Neural progenitor cell (in vitro differentiated cells): ENCODE measurements around the gene CAMK1D. TPM values are rescaled to one million over a fixed set of nuclear protein-coding genes. Genes with fewer than 3 reads are reported as not detected.

Experiments used
- DNase-seq: peaks from one replicate; pipeline ENCODE4 v3.0.0-alpha.2; 2016; ENCODE audit warnings: low spot score
- H2AFZ ChIP-seq: fragments of 200-600 bp; sonication (generic); replicated peaks from 2 replicates; pipeline ENCODE4 v1.6.1; 2016; ENCODE audit warnings: antibody characterized with exemption
- H3F3A ChIP-seq: fragments of 200-600 bp; sonication (generic); 2 replicates; pipeline ENCODE4 v1.6.1; 2016; ENCODE audit warnings: antibody characterized with exemption, low read depth
- H3K27ac ChIP-seq: fragments of 200-600 bp; sonication (generic); 2 replicates; pipeline ENCODE4 v1.5.1; 2016; ENCODE audit warnings: mild to moderate bottlenecking
- H3K27me3 ChIP-seq: fragments of 200-600 bp; sonication (generic); 2 replicates; pipeline ENCODE4 v1.6.1; 2016; ENCODE audit warnings: mild to moderate bottlenecking, moderate library complexity
- H3K36me3 ChIP-seq: fragments of 200-600 bp; sonication (generic); 2 replicates; pipeline ENCODE4 v1.5.1; 2016
- H3K4me1 ChIP-seq: fragments of 200-600 bp; sonication (generic); 2 replicates; pipeline ENCODE4 v1.6.1; 2016; ENCODE audit warnings: mixed run types
- H3K4me2 ChIP-seq: fragments of 200-600 bp; sonication (generic); 2 replicates; pipeline ENCODE4 v1.6.1; 2016
- H3K4me3 ChIP-seq: fragments of 200-600 bp; sonication (generic); 2 replicates; pipeline ENCODE4 v1.5.1; 2016
- H3K79me2 ChIP-seq: fragments of 200-600 bp; sonication (generic); 2 replicates; pipeline ENCODE4 v1.6.1; 2016; ENCODE audit warnings: low read depth
- H3K9ac ChIP-seq: fragments of 200-600 bp; sonication (generic); 2 replicates; pipeline ENCODE4 v1.6.1; 2016
- H3K9me3 ChIP-seq: fragments of 200-600 bp; sonication (generic); 2 replicates; pipeline ENCODE4 v1.5.1; 2016; ENCODE audit warnings: low read depth
- H4K20me1 ChIP-seq: fragments of 200-600 bp; sonication (generic); 2 replicates; pipeline ENCODE4 v1.6.1; 2016; ENCODE audit warnings: low read depth
- H3K27ac Mint-ChIP-seq: 3 replicates; pipeline ENCODE4 v1.8.0; 2021; ENCODE audit warnings: mixed read lengths
- H3K27me3 Mint-ChIP-seq: 2 replicates; pipeline ENCODE4 v1.8.0; 2022; ENCODE audit warnings: low read depth, mild to moderate bottlenecking, inconsistent platforms, moderate library complexity, mixed read lengths; ENCODE audit not compliant: insufficient read depth
- H3K36me3 Mint-ChIP-seq: 3 replicates; pipeline ENCODE4 v1.8.0; 2021; ENCODE audit warnings: mixed read lengths
- H3K4me1 Mint-ChIP-seq: 3 replicates; pipeline ENCODE4 v1.8.0; 2021; ENCODE audit warnings: mixed read lengths
- H3K4me3 Mint-ChIP-seq: 3 replicates; pipeline ENCODE4 v1.8.0; 2021; ENCODE audit warnings: mild to moderate bottlenecking, moderate library complexity, mixed read lengths
- H3K9me3 Mint-ChIP-seq: 3 replicates; pipeline ENCODE4 v1.8.0; 2020; ENCODE audit warnings: mixed read lengths
- EZH2 ChIP-seq: fragments of 200-600 bp; sonication (generic); IDR thresholded peaks from 2 replicates; pipeline ENCODE4 v1.6.1; 2017; ENCODE audit warnings: antibody characterized with exemption, mild to moderate bottlenecking, moderate library complexity
- EZH2phosphoT487 ChIP-seq: fragments of 200-600 bp; sonication (generic); IDR thresholded peaks from 2 replicates; pipeline ENCODE4 v1.6.1; 2017; ENCODE audit warnings: antibody characterized with exemption
- total RNA-seq: library from RNA; depleted of rRNA; stranded (reverse); fragments of >200 nt; gene quantifications from 2 replicates; pipeline ENCODE4 v1.2.3, GENCODE V29; 2015; ENCODE audit warnings: low replicate concordance
- TF ChIP-seq, protein P1 (sequence below): fragments of 200-600 bp; sonication (generic); IDR thresholded peaks from 2 replicates; pipeline ENCODE4 v1.5.1; 2017; ENCODE audit warnings: antibody characterized with exemption, mild to moderate bottlenecking

CAMK1D gene
- total RNA-seq, 1 donor from 2014 or later: 7.6 TPM

DNA sequence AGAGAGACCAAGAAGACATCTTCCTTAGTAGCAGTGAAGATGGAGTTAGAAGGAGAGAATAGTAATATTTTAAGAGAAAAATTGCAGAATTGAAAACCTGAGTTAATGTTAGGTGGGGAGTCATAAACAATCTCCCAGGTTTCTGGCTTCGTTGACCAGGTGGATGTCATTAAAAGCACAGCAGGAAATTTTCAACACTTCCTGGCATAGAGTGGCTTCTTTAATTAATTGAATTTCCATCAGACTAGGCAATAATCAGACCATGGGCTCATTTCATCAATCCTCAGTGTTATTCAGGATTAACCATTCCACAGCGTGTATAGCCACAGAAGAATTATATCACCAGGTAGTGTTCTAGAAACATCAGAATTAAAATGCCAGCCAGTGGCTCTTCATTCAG is 383.9 kb downstream of the CAMK1D start:
- H3K27me3 Mint-ChIP-seq: peaks cover 2% of the 10 kb centered on the region
- Histone ChIP-seq H3K9me3 (no peaks in the 10 kb centered on the region), H2AFZ (no peak overlapping the region), H3K9ac (no peak overlapping the region), H3K4me3 (no peak overlapping the region), H3K27me3 (no peaks in the 10 kb centered on the region), H4K20me1 (no peaks in the 10 kb centered on the region), H3K79me2 (no peaks in the 10 kb centered on the region), H3K27ac (no peak overlapping the region), H3F3A (no peaks in the 10 kb centered on the region), H3K36me3 (no peaks in the 10 kb centered on the region), H3K4me1 (no peaks in the 10 kb centered on the region), H3K4me2 (no peak overlapping the region)
- H3K4me1 Mint-ChIP-seq: peaks cover 11% of the 10 kb centered on the region
- no peak for DNase-seq
- no peak overlapping the region for H3K4me3 Mint-ChIP-seq
- no peak overlapping the region for H3K27ac Mint-ChIP-seq
- TF ChIP-seq, protein P1, sequence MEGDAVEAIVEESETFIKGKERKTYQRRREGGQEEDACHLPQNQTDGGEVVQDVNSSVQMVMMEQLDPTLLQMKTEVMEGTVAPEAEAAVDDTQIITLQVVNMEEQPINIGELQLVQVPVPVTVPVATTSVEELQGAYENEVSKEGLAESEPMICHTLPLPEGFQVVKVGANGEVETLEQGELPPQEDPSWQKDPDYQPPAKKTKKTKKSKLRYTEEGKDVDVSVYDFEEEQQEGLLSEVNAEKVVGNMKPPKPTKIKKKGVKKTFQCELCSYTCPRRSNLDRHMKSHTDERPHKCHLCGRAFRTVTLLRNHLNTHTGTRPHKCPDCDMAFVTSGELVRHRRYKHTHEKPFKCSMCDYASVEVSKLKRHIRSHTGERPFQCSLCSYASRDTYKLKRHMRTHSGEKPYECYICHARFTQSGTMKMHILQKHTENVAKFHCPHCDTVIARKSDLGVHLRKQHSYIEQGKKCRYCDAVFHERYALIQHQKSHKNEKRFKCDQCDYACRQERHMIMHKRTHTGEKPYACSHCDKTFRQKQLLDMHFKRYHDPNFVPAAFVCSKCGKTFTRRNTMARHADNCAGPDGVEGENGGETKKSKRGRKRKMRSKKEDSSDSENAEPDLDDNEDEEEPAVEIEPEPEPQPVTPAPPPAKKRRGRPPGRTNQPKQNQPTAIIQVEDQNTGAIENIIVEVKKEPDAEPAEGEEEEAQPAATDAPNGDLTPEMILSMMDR: no peak
- no peak for TF ChIP-seq EZH2
- TF ChIP-seq EZH2phosphoT487: no peak
- H3K36me3 Mint-ChIP-seq: peaks cover 1% of the 10 kb centered on the region
- H3K9me3 Mint-ChIP-seq: peaks cover 7% of the 10 kb centered on the region

GRCh38 chr10:12735843-12736462 is 386.6 kb downstream of the CAMK1D start:
- H3K4me3 ChIP-seq: no peak overlapping the region
- no peaks in the 10 kb centered on the region for H3F3A ChIP-seq
- H3K79me2 ChIP-seq: no peaks in the 10 kb centered on the region
- peaks cover 9% of the 10 kb centered on the region for H3K4me1 Mint-ChIP-seq
- H3K27me3 ChIP-seq: no peaks in the 10 kb centered on the region
- no peaks in the 10 kb centered on the region for H3K36me3 ChIP-seq
- TF ChIP-seq EZH2phosphoT487 (no peak), EZH2 (no peak)
- TF ChIP-seq, protein P1: no peak
- no peaks in the 10 kb centered on the region for H3K9me3 ChIP-seq
- H3K27ac ChIP-seq: no peak overlapping the region
- no peak overlapping the region for H3K9ac ChIP-seq
- H3K36me3 Mint-ChIP-seq: peaks cover 1% of the 10 kb centered on the region
- H3K27ac Mint-ChIP-seq: no peak overlapping the region
- H3K4me3 Mint-ChIP-seq: no peak overlapping the region
- H4K20me1 ChIP-seq: no peaks in the 10 kb centered on the region
- no peak overlapping the region for H2AFZ ChIP-seq
- H3K9me3 Mint-ChIP-seq: peaks cover 7% of the 10 kb centered on the region
- H3K27me3 Mint-ChIP-seq: peaks cover 2% of the 10 kb centered on the region
- H3K4me1 ChIP-seq: no peaks in the 10 kb centered on the region
- DNase-seq: no peak
- H3K4me2 ChIP-seq: no peak overlapping the region

GRCh38 chr10:12740813-12741212 is 391.5 kb downstream of the CAMK1D start:
- H3K27me3 Mint-ChIP-seq: peaks cover 6% of the 10 kb centered on the region
- H3K36me3 Mint-ChIP-seq: peaks cover 3% of the 10 kb centered on the region

More at GRCh38 chr10:12740813-12741212, 391.5 kb downstream of the CAMK1D start:
- no peak overlapping the region for H3K4me2 ChIP-seq
- H3K9me3 Mint-ChIP-seq: peaks cover 6% of the 10 kb centered on the region
- no peaks in the 10 kb centered on the region for H3K9me3 ChIP-seq
- no peaks in the 10 kb centered on the region for H4K20me1 ChIP-seq
- no peaks in the 10 kb centered on the region for H3K36me3 ChIP-seq
- H3K4me3 ChIP-seq: no peak overlapping the region
- H3K4me3 Mint-ChIP-seq: no peak overlapping the region
- DNase-seq: no peak
- H3K4me1 ChIP-seq: no peaks in the 10 kb centered on the region
- no peak overlapping the region for H2AFZ ChIP-seq
- H3K27ac ChIP-seq: no peak overlapping the region
- peak overlapping the region; percentile 10 for H3K27ac Mint-ChIP-seq
- peaks cover 16% of the 10 kb centered on the region for H3K4me1 Mint-ChIP-seq
- H3K27me3 ChIP-seq: no peaks in the 10 kb centered on the region
- TF ChIP-seq, protein P1: no peak
- TF ChIP-seq EZH2: no peak
- TF ChIP-seq EZH2phosphoT487: no peak
- no peak overlapping the region for H3K9ac ChIP-seq
- H3K79me2 ChIP-seq: no peaks in the 10 kb centered on the region
- H3F3A ChIP-seq: no peaks in the 10 kb centered on the region
